NCI-H1436 (cell line): ENCODE measurements around the gene PTBP3.
"Not testable (repeated sequence)": the region's sequence is repeated elsewhere in the genome, so short reads cannot be mapped to it uniquely, and the experiment has no call there.

ENCODE experiments used
- DNase-seq: peaks from one replicate; lab custom pipeline; 2025; lab: John Stamatoyannopoulos, UW

PTBP3 gene

DNA sequence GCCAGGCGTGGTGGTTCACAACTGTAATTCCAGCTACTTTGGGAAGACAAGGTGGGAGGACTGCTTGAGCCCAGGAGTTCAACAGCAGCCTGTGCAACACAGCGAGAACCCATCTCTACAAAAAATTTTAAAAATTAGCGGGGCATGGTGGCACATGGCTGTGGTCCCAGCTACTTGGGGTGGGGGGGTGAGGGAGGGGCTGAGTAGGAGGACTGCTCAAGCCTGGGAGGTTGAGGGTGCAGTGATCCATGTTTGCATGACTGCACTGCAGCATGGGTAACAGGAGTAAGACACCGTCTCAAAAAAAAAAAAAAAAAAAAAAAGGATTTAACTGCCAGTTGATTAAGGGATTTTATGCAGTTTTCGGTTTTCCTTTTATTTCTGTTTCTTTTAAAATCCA lies 65.0 kb downstream of the PTBP3 start:
- DNase-seq: no peak

DNA sequence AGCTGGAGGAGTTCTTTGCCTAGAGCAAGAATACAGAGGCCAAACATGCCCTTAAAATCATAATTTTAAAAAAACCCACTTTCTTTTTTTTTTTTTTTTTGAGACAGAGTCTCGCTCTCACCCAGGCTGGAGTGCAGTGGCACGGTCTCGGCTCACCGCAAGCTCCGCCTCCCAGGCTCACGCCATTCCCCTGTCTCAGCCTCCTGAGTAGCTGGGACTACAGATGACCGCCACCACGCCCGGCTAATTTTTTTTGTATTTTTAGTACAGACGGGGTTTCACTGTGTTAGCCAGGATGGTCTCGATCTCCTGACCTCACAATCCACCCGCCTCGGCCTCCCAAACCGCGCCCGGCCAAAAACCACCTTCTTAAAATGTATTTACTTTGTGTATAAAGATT lies 66.3 kb downstream of the PTBP3 start:
- not testable (repeated sequence) for DNase-seq

DNA sequence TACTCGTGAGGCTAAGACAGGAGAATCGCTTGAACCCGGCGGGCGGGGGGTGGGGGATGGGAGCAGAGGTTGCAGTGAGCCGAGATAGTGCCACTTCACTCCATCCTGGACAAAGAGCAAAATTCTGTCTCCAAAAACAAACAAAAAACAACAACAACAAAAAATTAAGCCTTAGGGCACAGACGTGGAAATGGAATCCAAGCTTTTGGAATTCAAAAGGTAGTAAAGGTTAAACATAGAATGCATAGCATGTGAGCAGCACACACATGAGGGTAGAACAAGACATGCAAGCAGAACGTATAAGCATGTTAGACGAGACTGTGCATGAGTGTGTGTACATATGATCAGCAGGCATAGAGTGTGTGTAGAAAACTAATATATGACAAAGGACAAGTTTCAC lies 68.0 kb downstream of the PTBP3 start:
- no peak for DNase-seq

DNA sequence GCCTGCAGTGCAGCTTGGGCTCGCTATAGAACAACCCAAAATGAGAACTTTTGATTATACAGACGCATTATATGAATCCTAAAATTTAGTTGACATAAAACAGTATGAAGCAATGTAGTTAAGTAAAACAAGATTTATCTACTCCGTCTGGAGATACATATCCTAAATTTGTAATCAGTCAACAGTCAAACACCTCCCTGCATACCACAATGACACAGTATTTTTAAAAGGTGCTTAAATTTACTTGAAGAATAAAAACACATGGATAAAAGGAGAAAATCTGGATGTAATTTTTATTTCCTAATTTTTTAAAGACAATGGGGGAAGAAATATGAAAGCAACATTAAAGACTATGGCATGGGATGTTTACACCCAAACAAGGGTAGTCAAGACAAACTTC lies 70.8 kb downstream of the PTBP3 start:
- no peak for DNase-seq

DNA sequence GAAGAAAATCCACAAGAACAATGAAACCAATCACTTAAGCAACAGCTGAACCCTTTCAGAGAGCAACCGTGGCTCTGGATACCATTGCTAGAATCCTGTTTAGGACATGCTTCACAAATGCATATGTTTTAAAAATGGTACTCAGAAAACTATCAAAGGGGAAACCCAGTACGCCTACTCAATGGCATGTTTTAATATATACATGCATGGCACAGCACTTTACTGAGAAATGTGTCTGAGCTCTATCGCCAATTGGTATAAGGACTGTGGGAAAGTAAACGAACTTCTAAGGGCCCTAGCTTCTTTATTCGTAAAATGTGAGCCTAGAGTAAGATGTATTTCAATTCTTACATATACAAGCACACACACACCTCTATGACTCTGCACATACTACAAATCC lies 72.3 kb downstream of the PTBP3 start:
- DNase-seq: no peak

- DNase-seq: no peak
Measured at GRCh38 chr9:112258106-112258505, 75.3 kb downstream of the PTBP3 start.

DNA sequence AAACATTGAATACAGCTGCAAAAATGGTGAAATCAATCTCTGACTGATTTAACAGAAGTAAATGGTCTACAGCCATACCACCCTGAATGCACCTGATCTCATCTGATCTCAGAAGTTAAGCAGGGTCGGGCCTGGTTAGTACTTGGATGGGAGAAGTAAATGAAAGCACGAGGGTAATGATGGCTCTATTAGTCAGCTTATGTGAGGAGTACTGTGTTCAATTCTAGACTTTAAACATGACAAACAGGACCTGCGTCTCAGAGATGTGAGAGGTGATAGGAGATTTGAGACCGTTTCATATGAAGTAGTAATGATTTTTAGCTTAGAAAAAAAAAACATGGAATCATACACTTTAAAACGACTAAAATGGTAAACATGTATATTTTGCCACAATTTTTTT lies 81.2 kb downstream of the PTBP3 start:
- no peak for DNase-seq

DNA sequence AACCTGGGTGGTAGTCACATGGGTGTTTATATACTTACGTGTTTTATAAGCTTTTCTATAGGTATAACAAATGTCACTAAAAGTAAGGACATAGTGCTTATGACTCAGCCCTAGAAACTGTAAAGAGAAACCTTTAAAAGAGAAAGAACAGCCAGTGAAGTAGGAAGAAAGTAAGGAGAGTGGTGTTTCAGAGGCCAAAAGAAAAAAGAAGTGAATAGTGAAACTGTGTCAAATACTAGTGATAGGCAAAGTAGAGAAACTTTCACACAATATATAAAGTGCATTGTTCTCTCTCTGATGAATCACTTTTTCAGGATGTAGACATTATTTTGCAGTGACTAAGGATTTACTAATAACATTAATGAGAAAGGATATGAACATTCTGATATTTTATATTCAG lies 84.1 kb downstream of the PTBP3 start:
- DNase-seq: no peak

DNA sequence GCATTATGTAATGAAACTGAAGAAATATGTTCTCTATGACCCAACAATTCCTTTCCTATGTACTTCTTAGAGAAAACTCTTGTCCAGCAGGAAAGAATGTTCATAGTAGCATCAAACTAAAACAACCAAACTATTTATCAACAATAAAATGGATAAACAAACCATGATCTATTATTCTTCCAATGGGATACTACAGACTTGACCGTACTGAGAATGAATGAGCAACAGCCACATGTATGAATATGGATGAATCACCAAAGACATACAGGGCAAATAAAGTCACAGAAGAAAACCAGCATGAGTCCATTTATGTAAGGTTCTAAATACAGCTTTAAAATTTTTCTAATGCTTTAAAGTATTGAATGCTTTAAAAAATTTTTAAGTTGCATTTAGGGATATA lies 84.7 kb downstream of the PTBP3 start:
- DNase-seq: no peak

- DNase-seq: no peak
Measured at GRCh38 chr9:112247090-112247489, 86.3 kb downstream of the PTBP3 start.

GRCh38 chr9:112245126-112245525 lies 88.3 kb downstream of the PTBP3 start:
- DNase-seq: no peak

DNA sequence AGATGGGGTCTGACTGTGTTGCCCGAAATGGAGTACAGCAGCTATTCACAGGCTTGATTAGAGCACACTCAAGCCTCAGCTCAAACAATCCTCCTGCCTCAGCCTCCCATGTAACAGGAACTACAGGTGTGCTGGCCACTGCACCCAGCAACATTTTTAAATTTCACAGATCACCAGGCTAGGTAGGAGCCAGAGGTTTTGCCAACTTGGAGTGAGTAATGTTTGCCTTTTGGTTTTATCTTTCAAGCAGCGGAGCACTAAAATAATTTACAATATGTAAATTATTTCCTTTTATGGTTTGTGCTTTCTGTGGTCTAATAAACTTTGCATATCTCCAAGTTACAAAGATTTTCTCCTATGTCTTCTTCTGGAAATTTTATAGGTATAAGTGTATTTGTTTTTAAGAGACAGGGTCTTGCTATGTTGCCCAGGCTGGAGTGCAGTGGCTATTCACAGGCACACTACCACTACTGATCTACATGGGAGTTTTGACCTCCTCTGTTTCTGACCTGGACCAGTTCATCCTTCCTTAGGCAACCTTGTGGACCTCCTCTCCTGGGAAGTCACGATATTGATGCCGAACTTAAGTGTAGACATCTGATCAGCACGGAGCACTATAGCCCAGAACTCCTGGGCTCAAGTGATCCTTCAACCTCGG lies 91.1 kb downstream of the PTBP3 start:
- DNase-seq: no peak

DNA sequence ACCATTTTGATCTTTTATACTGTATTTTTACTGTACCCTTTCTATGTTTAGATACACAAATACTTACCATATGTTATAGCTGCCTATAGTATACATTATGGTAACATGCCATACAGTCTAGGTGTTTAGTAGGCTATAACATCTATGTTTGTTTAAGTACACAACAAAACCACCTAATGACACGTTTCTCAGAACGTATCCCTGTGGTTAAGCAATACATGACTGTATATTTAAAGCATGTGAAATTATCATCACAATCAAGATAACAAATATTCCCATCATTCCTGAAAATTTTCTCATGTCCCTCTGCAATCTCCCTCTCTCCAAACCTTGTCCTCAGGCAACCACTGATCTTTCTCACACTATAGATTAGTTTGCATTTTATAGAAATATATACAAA lies 91.9 kb downstream of the PTBP3 start:
- no peak for DNase-seq

- DNase-seq: no peak
Measured at GRCh38 chr9:112239708-112240107, 93.7 kb downstream of the PTBP3 start.

DNA sequence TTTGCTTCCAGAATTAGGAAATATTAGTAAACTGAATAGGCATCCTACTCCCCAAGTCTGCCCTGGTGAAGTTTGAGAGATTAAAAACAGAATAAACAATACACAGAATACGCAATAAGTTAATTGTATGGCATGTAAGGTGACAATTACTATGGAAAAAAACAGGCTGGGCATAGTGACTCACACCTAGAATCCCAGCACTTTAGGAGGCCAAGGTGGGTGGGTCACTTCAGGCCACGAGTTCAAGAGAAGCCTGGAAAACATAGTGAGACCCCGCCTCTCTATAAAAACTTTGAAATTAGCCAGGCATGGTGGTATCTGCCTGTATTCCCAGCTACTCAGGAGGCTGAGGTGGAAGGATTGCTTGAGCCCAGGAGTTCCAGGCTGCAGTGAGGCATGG lies 94.1 kb downstream of the PTBP3 start:
- DNase-seq: no peak

GRCh38 chr9:112234779-112235178 lies 98.6 kb downstream of the PTBP3 start:
- DNase-seq: no peak

GRCh38 chr9:112233769-112234168 lies 99.7 kb downstream of the PTBP3 start:
- no peak for DNase-seq

- DNase-seq: no peak
Measured at GRCh38 chr9:112232233-112232632, 101.2 kb downstream of the PTBP3 start.

DNA sequence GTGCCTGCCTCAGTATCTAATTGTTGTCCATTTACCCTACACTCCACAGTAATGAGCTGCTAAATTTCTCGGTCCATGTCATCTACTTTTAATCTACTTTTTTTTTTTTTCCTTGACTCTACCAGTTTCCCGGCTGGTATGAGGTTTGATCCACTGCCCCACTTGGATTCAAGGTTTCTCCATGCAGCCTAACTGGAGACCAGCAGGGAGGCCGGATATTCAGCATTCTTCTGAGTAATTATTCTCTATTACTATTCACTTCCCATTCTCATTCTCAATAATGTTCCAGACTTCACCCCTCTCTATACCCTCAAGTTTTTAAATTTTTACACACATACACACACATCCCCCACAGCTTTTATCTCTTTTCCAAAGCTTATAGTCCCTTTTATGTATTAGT lies 107.3 kb downstream of the PTBP3 start:
- no peak for DNase-seq

- DNase-seq: no peak
Measured at GRCh38 chr9:112224401-112225289, 108.8 kb downstream of the PTBP3 start.

DNA sequence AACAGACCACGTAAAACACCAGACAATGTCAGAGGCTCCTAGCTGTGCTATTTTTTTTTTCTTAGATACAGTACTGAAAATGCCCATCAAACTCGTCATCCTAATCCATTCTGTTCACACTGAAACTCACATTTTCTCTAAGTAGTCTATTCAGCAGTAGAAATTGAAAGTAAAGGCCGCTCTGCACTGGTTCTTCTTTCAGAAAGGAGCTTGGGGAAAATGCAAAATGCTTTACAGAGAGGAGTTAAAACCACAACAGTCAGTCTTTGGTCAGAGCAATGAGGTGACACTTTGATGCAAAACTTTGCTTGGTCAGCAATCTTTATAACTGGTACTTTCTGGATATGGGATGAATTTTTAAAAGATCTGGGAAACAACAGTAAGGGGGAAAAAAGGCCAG lies 114.5 kb downstream of the PTBP3 start:
- no peak for DNase-seq

- no peak for DNase-seq
Measured at GRCh38 chr9:112212926-112213325, 120.5 kb downstream of the PTBP3 start.

GRCh38 chr9:112207451-112207850 lies 126.0 kb downstream of the PTBP3 start:
- DNase-seq: no peak

GRCh38 chr9:112203536-112203935 lies 129.9 kb downstream of the PTBP3 start:
- no peak for DNase-seq
